MM.1S (cell line): ENCODE measurements around the gene FRMPD2.
"Not testable (repeated sequence)": the region's sequence is repeated elsewhere in the genome, so short reads cannot be mapped to it uniquely, and the experiment has no call there.

Experiments
- DNase-seq: peaks from one replicate; pipeline ENCODE4 v3.0.0-alpha.2; 2015
- H2AFZ ChIP-seq: fragments of 300-600 bp; sonication (generic); 2 replicates; pipeline ENCODE4 v1.6.0; 2016; ENCODE audit warnings: antibody characterized with exemption, low read length
- H3F3A ChIP-seq: fragments of 300-600 bp; sonication (generic); 2 replicates; pipeline ENCODE4 v1.6.1; 2016; ENCODE audit warnings: mild to moderate bottlenecking, antibody characterized with exemption, low read length, moderate library complexity, mixed read lengths; ENCODE audit not compliant: insufficient read depth
- H3K27ac ChIP-seq: fragments of 300-600 bp; sonication (generic); 2 replicates; pipeline ENCODE4 v1.5.1; 2016; ENCODE audit warnings: mild to moderate bottlenecking, low read length
- H3K27me3 ChIP-seq: fragments of 300-600 bp; sonication (generic); replicated peaks from 2 replicates; pipeline ENCODE4 v1.6.0; 2016; ENCODE audit warnings: low read length; ENCODE audit not compliant: insufficient read depth
- H3K36me3 ChIP-seq: fragments of 300-600 bp; sonication (generic); replicated peaks from 2 replicates; pipeline ENCODE4 v1.6.1; 2016; ENCODE audit warnings: mild to moderate bottlenecking, low read length, mixed read lengths; ENCODE audit not compliant: insufficient read depth
- H3K4me1 ChIP-seq: fragments of 300-600 bp; sonication (generic); 2 replicates; pipeline ENCODE4 v1.6.1; 2016; ENCODE audit warnings: low read length, mixed read lengths
- H3K4me2 ChIP-seq: fragments of 300-600 bp; sonication (generic); 2 replicates; pipeline ENCODE4 v1.6.0; 2016; ENCODE audit warnings: low read depth, low read length
- H3K4me3 ChIP-seq: fragments of 300-600 bp; sonication (generic); 2 replicates; pipeline ENCODE4 v1.5.1; 2016; ENCODE audit warnings: low read length, mixed read lengths
- H3K79me2 ChIP-seq: fragments of 300-600 bp; sonication (generic); 2 replicates; pipeline ENCODE4 v1.6.1; 2016; ENCODE audit warnings: mixed run types, low read length, mixed read lengths
- H3K9ac ChIP-seq: fragments of 300-600 bp; sonication (generic); 2 replicates; pipeline ENCODE4 v1.6.1; 2016; ENCODE audit warnings: low read length, mixed read lengths
- H3K9me2 ChIP-seq: fragments of 300-600 bp; sonication (generic); replicated peaks from 2 replicates; pipeline ENCODE4 v1.6.1; 2016; ENCODE audit warnings: mild to moderate bottlenecking, low read length, mixed read lengths; ENCODE audit not compliant: insufficient read depth
- H3K9me3 ChIP-seq: fragments of 300-600 bp; sonication (generic); replicated peaks from 2 replicates; pipeline ENCODE4 v1.6.1; 2016; ENCODE audit warnings: mild to moderate bottlenecking, low read length, mixed read lengths; ENCODE audit not compliant: insufficient read depth
- H4K20me1 ChIP-seq: fragments of 300-600 bp; sonication (generic); 2 replicates; pipeline ENCODE4 v1.6.1; 2016; ENCODE audit warnings: mild to moderate bottlenecking, low read length, moderate library complexity, mixed read lengths; ENCODE audit not compliant: insufficient read depth

The FRMPD2 gene

GRCh38 chr10:48128954-48129353 is 145.5 kb downstream of the FRMPD2 start:
- not testable (repeated sequence) for H3K79me2 ChIP-seq, H3K4me3 ChIP-seq, DNase-seq, H4K20me1 ChIP-seq, H3K9me3 ChIP-seq, H3K4me1 ChIP-seq, H3K4me2 ChIP-seq, H2AFZ ChIP-seq, H3K36me3 ChIP-seq, H3K9ac ChIP-seq, H3K27ac ChIP-seq, H3K9me2 ChIP-seq, H3K27me3 ChIP-seq, H3F3A ChIP-seq

- H3K79me2 ChIP-seq, DNase-seq, H3K36me3 ChIP-seq: not testable (repeated sequence)
Measured at GRCh38 chr10:48126251-48126650, 148.2 kb downstream of the FRMPD2 start.

DNA sequence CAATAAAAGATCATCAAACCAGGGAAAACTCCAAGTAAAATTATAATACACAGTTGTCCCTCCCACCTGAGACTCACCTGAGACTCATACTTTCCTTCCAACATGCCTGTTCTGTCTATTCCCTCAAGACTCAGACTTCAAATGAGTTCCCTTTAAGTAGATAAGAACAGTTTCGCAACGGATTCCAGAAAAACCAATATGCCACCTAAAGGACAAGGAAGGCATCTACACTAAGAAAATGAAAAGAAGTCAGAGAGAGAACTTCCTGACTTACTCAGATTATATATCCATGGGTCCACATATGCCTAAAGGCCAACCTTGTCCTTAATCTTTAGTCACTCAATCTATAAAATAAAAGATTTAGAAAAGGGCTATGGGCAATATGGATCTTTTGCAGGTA is 148.9 kb downstream of the FRMPD2 start:
- H3K9me2 ChIP-seq, H4K20me1 ChIP-seq, H3K9me3 ChIP-seq, H3K4me3 ChIP-seq, H3K79me2 ChIP-seq, H3K27ac ChIP-seq, H3K36me3 ChIP-seq, H3K4me2 ChIP-seq, H3K4me1 ChIP-seq, DNase-seq, H3F3A ChIP-seq, H3K9ac ChIP-seq, H3K27me3 ChIP-seq, H2AFZ ChIP-seq: not testable (repeated sequence)

More at GRCh38 chr10:48126251-48126650, 148.2 kb downstream of the FRMPD2 start:
- not testable (repeated sequence) for H3K27ac ChIP-seq, H4K20me1 ChIP-seq, H3K27me3 ChIP-seq, H3K4me3 ChIP-seq, H3K9ac ChIP-seq, H2AFZ ChIP-seq, H3K4me2 ChIP-seq, H3K4me1 ChIP-seq, H3K9me2 ChIP-seq, H3K9me3 ChIP-seq, H3F3A ChIP-seq

- DNase-seq, H3K79me2 ChIP-seq, H2AFZ ChIP-seq, H3K27me3 ChIP-seq, H3K4me2 ChIP-seq, H3K9me3 ChIP-seq, H3K9me2 ChIP-seq, H3F3A ChIP-seq, H3K9ac ChIP-seq, H3K4me1 ChIP-seq, H3K36me3 ChIP-seq, H3K27ac ChIP-seq, H4K20me1 ChIP-seq, H3K4me3 ChIP-seq: not testable (repeated sequence)
Measured at GRCh38 chr10:48122618-48123017, 151.9 kb downstream of the FRMPD2 start.

- not testable (repeated sequence) for H3K79me2 ChIP-seq, H3K4me2 ChIP-seq, H3K27me3 ChIP-seq, H2AFZ ChIP-seq, H3K9me2 ChIP-seq, H4K20me1 ChIP-seq, H3K4me1 ChIP-seq, H3K36me3 ChIP-seq, H3F3A ChIP-seq, H3K9ac ChIP-seq, H3K9me3 ChIP-seq, DNase-seq, H3K4me3 ChIP-seq, H3K27ac ChIP-seq
Measured at GRCh38 chr10:48110277-48110676, 164.2 kb downstream of the FRMPD2 start.
